Measurements from ENCODE around the gene HSD3B7.

HSD3B7 gene

GRCh38 chr16:30958175-30959079, 26.6 kb upstream of the HSD3B7 start:
- H3K36me3 ChIP-seq (ENCODE audit: control insufficient read depth in 1 of 2, insufficient read depth in 2 of 2, low read length in 2 of 2), result peaks cover 32 to 39% of the 10 kb centered on the region in 2 experiments
- H2BK12ac ChIP-seq (ENCODE audit: low read length), result no peak overlapping the region
- peak overlapping the region; percentile 11 for H3K18ac ChIP-seq (ENCODE audit: low read length)
- H4K8ac ChIP-seq (ENCODE audit: low read depth, low read length), result peak overlapping the region; percentile 96
- H4K12ac ChIP-seq (ENCODE audit: low read depth, low read length), result no peak overlapping the region
- peaks cover 7 to 10% of the 10 kb centered on the region in 2 experiments for H3K4me1 ChIP-seq (ENCODE audit: control insufficient read depth in 1 of 2, insufficient read depth in 2 of 2, low read length in 2 of 2)
- H2BK5ac ChIP-seq (ENCODE audit: low read depth, low read length, poor library complexity), result no peak overlapping the region
- DNase-seq, result peak in 1 of 2 donors; percentile 40
- peaks cover 6% of the 10 kb centered on the region for H3K79me2 ChIP-seq (ENCODE audit: control insufficient read depth, insufficient read depth, low read length, poor library complexity)
- H2AK5ac ChIP-seq (ENCODE audit: low read length), result no peak overlapping the region
- H4K91ac ChIP-seq (ENCODE audit: low read depth, low read length), result peak overlapping the region; percentile 98
- H2BK120ac ChIP-seq (ENCODE audit: insufficient read depth, low read length, poor library complexity), result no peak overlapping the region
- WGBS (ENCODE audit: extremely low coverage, insufficient coverage, insufficient read length), result no CpG with 5 or more reads among the region's 55 CpGs
- H3K23ac ChIP-seq (ENCODE audit: low read length), result no peak overlapping the region
- H2AFZ ChIP-seq (ENCODE audit: insufficient read depth, low read length, poor library complexity), result no peak overlapping the region
- peak overlapping the region; percentile 44 for H3K4ac ChIP-seq (ENCODE audit: low read depth, low read length)
- peaks cover 8% of the 10 kb centered on the region for H3K79me1 ChIP-seq (ENCODE audit: low read length)
- H3K4me3 ChIP-seq (ENCODE audit: low read depth, low read length), result peak overlapping the region; percentile 84
- no peaks in the 10 kb centered on the region for H3K9me3 ChIP-seq (ENCODE audit: insufficient read depth, low read depth, low read length)
- H3K4me2 ChIP-seq (ENCODE audit: low read length), result peak overlapping the region; percentile 79
- no peaks in the 10 kb centered on the region for H3K27me3 ChIP-seq (ENCODE audit: insufficient read depth, low read length)
- peak overlapping the region; percentile 96 for H3K27ac ChIP-seq (ENCODE audit: low read depth, low read length)
- peak overlapping the region; percentile 91 for H3K14ac ChIP-seq (ENCODE audit: low read length)
- peak overlapping the region; percentile 74 for H3K9ac ChIP-seq (ENCODE audit: low read length)

GRCh38 chr16:30961384-30961783, 23.6 kb upstream of the HSD3B7 start:
- Histone ChIP-seq H3K27me3 (ENCODE audit: insufficient read depth, low read length) (no peaks in the 10 kb centered on the region), H2BK5ac (ENCODE audit: low read depth, low read length, poor library complexity) (no peak overlapping the region), H4K8ac (ENCODE audit: low read depth, low read length) (no peak overlapping the region), H2AFZ (ENCODE audit: insufficient read depth, low read length, poor library complexity) (no peak overlapping the region), H3K14ac (ENCODE audit: low read length) (no peak overlapping the region), H3K18ac (ENCODE audit: low read length) (no peak overlapping the region), H3K4me1 (ENCODE audit: control insufficient read depth in 1 of 2, insufficient read depth in 2 of 2, low read length in 2 of 2) (peaks cover 5% of the 10 kb centered on the region in 2 experiments), H3K36me3 (ENCODE audit: control insufficient read depth in 1 of 2, insufficient read depth in 2 of 2, low read length in 2 of 2) (peaks cover 59 to 66% of the 10 kb centered on the region in 2 experiments), H3K9me3 (ENCODE audit: insufficient read depth, low read depth, low read length) (no peaks in the 10 kb centered on the region), H3K23ac (ENCODE audit: low read length) (no peak overlapping the region), H3K4me3 (ENCODE audit: low read depth, low read length) (no peak overlapping the region), H2AK5ac (ENCODE audit: low read length) (no peak overlapping the region), H4K91ac (ENCODE audit: low read depth, low read length) (no peak overlapping the region), H3K4ac (ENCODE audit: low read depth, low read length) (no peak overlapping the region), H3K27ac (ENCODE audit: low read depth, low read length) (no peak overlapping the region), H2BK120ac (ENCODE audit: insufficient read depth, low read length, poor library complexity) (no peak overlapping the region), H3K4me2 (ENCODE audit: low read length) (no peak overlapping the region), H3K9ac (ENCODE audit: low read length) (no peak overlapping the region), H3K79me1 (ENCODE audit: low read length) (peaks cover 8% of the 10 kb centered on the region), H3K79me2 (ENCODE audit: control insufficient read depth, insufficient read depth, low read length, poor library complexity) (peaks cover 6% of the 10 kb centered on the region), H4K12ac (ENCODE audit: low read depth, low read length) (no peak overlapping the region), H2BK12ac (ENCODE audit: low read length) (no peak overlapping the region)
- DNase-seq, result no peak
- no CpG with 5 or more reads among the region's 11 CpGs for WGBS (ENCODE audit: extremely low coverage, insufficient coverage, insufficient read length)

- no peak overlapping the region for H2AK5ac ChIP-seq (ENCODE audit: low read length)
- H3K9me3 ChIP-seq (ENCODE audit: insufficient read depth, low read depth, low read length), result no peaks in the 10 kb centered on the region
- H2BK5ac ChIP-seq (ENCODE audit: low read depth, low read length, poor library complexity), result no peak overlapping the region
- no peak overlapping the region for H3K4me3 ChIP-seq (ENCODE audit: low read depth, low read length)
- no peak overlapping the region for H2BK120ac ChIP-seq (ENCODE audit: insufficient read depth, low read length, poor library complexity)
- H3K79me2 ChIP-seq (ENCODE audit: control insufficient read depth, insufficient read depth, low read length, poor library complexity), result no peaks in the 10 kb centered on the region
- H3K23ac ChIP-seq (ENCODE audit: low read length), result no peak overlapping the region
- H3K27me3 ChIP-seq (ENCODE audit: insufficient read depth, low read length), result no peaks in the 10 kb centered on the region
- H3K4ac ChIP-seq (ENCODE audit: low read depth, low read length), result no peak overlapping the region
- no peak overlapping the region for H2BK12ac ChIP-seq (ENCODE audit: low read length)
- no peak overlapping the region for H4K12ac ChIP-seq (ENCODE audit: low read depth, low read length)
- no peak overlapping the region for H3K14ac ChIP-seq (ENCODE audit: low read length)
- H3K9ac ChIP-seq (ENCODE audit: low read length), result no peak overlapping the region
- no peaks in the 10 kb centered on the region for H3K4me1 ChIP-seq (ENCODE audit: control insufficient read depth in 1 of 2, insufficient read depth in 2 of 2, low read length in 2 of 2)
- no peak for DNase-seq
- H3K79me1 ChIP-seq (ENCODE audit: low read length), result no peaks in the 10 kb centered on the region
- H4K8ac ChIP-seq (ENCODE audit: low read depth, low read length), result no peak overlapping the region
- no peak overlapping the region for H3K18ac ChIP-seq (ENCODE audit: low read length)
- peaks cover 72 to 80% of the 10 kb centered on the region in 2 experiments for H3K36me3 ChIP-seq (ENCODE audit: control insufficient read depth in 1 of 2, insufficient read depth in 2 of 2, low read length in 2 of 2)
- H4K91ac ChIP-seq (ENCODE audit: low read depth, low read length), result no peak overlapping the region
- no peak overlapping the region for H2AFZ ChIP-seq (ENCODE audit: insufficient read depth, low read length, poor library complexity)
- WGBS (ENCODE audit: extremely low coverage, insufficient coverage, insufficient read length), result no CpG with 5 or more reads among the region's 18 CpGs
- no peak overlapping the region for H3K27ac ChIP-seq (ENCODE audit: low read depth, low read length)
- H3K4me2 ChIP-seq (ENCODE audit: low read length), result no peak overlapping the region
These were observed 21.0 kb upstream of the HSD3B7 start for GRCh38 chr16:30963925-30964511.

- no peak overlapping the region for H2BK120ac ChIP-seq (ENCODE audit: insufficient read depth, low read length, poor library complexity)
- no peak overlapping the region for H3K23ac ChIP-seq (ENCODE audit: low read length)
- H4K91ac ChIP-seq (ENCODE audit: low read depth, low read length), result no peak overlapping the region
- H3K79me2 ChIP-seq (ENCODE audit: control insufficient read depth, insufficient read depth, low read length, poor library complexity), result no peaks in the 10 kb centered on the region
- H3K79me1 ChIP-seq (ENCODE audit: low read length), result no peaks in the 10 kb centered on the region
- H3K14ac ChIP-seq (ENCODE audit: low read length), result no peak overlapping the region
- H3K27me3 ChIP-seq (ENCODE audit: insufficient read depth, low read length), result no peaks in the 10 kb centered on the region
- no peak overlapping the region for H3K27ac ChIP-seq (ENCODE audit: low read depth, low read length)
- no peak overlapping the region for H2BK5ac ChIP-seq (ENCODE audit: low read depth, low read length, poor library complexity)
- H2AK5ac ChIP-seq (ENCODE audit: low read length), result no peak overlapping the region
- H4K8ac ChIP-seq (ENCODE audit: low read depth, low read length), result no peak overlapping the region
- H3K36me3 ChIP-seq (ENCODE audit: control insufficient read depth in 1 of 2, insufficient read depth in 2 of 2, low read length in 2 of 2), result peaks cover 76 to 82% of the 10 kb centered on the region in 2 experiments
- H3K9me3 ChIP-seq (ENCODE audit: insufficient read depth, low read depth, low read length), result no peaks in the 10 kb centered on the region
- H3K18ac ChIP-seq (ENCODE audit: low read length), result no peak overlapping the region
- no peak overlapping the region for H3K4me3 ChIP-seq (ENCODE audit: low read depth, low read length)
- no peak for DNase-seq
- no peak overlapping the region for H2AFZ ChIP-seq (ENCODE audit: insufficient read depth, low read length, poor library complexity)
- H3K4me2 ChIP-seq (ENCODE audit: low read length), result no peak overlapping the region
- H3K9ac ChIP-seq (ENCODE audit: low read length), result no peak overlapping the region
- H3K4me1 ChIP-seq (ENCODE audit: control insufficient read depth in 1 of 2, insufficient read depth in 2 of 2, low read length in 2 of 2), result no peaks in the 10 kb centered on the region
- no peak overlapping the region for H4K12ac ChIP-seq (ENCODE audit: low read depth, low read length)
- WGBS (ENCODE audit: extremely low coverage, insufficient coverage, insufficient read length), result no CpG with 5 or more reads among the region's 33 CpGs
- H2BK12ac ChIP-seq (ENCODE audit: low read length), result no peak overlapping the region
- H3K4ac ChIP-seq (ENCODE audit: low read depth, low read length), result no peak overlapping the region
These were observed 20.3 kb upstream of the HSD3B7 start for GRCh38 chr16:30964574-30965226.

Data from trophoblast cell (in vitro differentiated cells and primary cell).